Heart right ventricle (tissue), 16 donors: ENCODE results near the gene SRGAP1. TPM values are rescaled to one million over a fixed set of nuclear protein-coding genes. Genes with fewer than 3 reads are reported as not detected.

ENCODE experiments used
- ATAC-seq, 8 donors: fragments of 200-7000 bp; cut with Tn5 transposase; one replicate each; pipeline ENCODE4 v1.9.1; 2020; ENCODE audit warnings: mild to moderate bottlenecking in 8 of 8, moderate library complexity in 8 of 8, moderate number of reproducible peaks in 1 of 8
- DNase-seq, 2 donors: peaks; one replicate each; pipeline ENCODE4 v3.0.0-alpha.2; 2020
- H3K27ac ChIP-seq, 10 donors: fragments of 200-600 bp; sonication (generic) in 2 of 10; one replicate each; pipeline versions ENCODE4 v1.5.0 to v1.8.0; 2020 to 2022; ENCODE audit warnings: mild to moderate bottlenecking in 3 of 10
- H3K27me3 ChIP-seq, 7 donors: fragments of 200-600 bp; one replicate each; pipeline ENCODE4 v1.8.0; 2021 to 2022; ENCODE audit warnings: mild to moderate bottlenecking in 2 of 7
- H3K36me3 ChIP-seq, 9 donors: fragments of 200-600 bp; sonication (generic) in 1 of 9; one replicate each; pipeline versions ENCODE4 v1.5.0 to v1.8.0; 2020 to 2022; ENCODE audit warnings: mild to moderate bottlenecking in 2 of 9
- H3K4me1 ChIP-seq, 9 donors: fragments of 200-600 bp; sonication (generic) in 1 of 9; one replicate each; pipeline versions ENCODE4 v1.5.0 to v1.8.0; 2020 to 2022; ENCODE audit warnings: mild to moderate bottlenecking in 4 of 9
- H3K4me3 ChIP-seq, 10 donors: fragments of 200-600 bp; sonication (generic) in 2 of 10; one replicate each; pipeline versions ENCODE4 v1.5.0 to v1.8.0; 2020 to 2022; ENCODE audit warnings: mild to moderate bottlenecking in 7 of 10, moderate library complexity in 2 of 10
- H3K9me3 ChIP-seq, 11 donors: fragments of 200-600 bp in 10 of 11; sonication (generic) in 2 of 11; one replicate each; pipeline versions ENCODE4 v1.5.0 to v1.8.0; 2013 to 2022; ENCODE audit warnings: mild to moderate bottlenecking in 2 of 11, control low read depth in 1 of 11, moderate library complexity in 1 of 11
- WGBS, 2 donors: extraction: QIAGEN DNeasy Blood & Tissue Kit; methylation state at CpG; one replicate each; pipeline ENCODE4 v1.1.7; 2013; ENCODE audit warnings: inconsistent platforms in 1 of 2; 5-methylcytosine and 5-hydroxymethylcytosine counted together
- intact Hi-C, 10 donors: fragments of 100-400 bp; cut with DNase I; formaldehyde crosslinking; loops; one replicate each; pipeline versions ENCODE4 v1.11.1 to v1.14.2; 2022
- polyA plus RNA-seq, 2 donors: library from polyadenylated mRNA; stranded (reverse); fragments of 200-250 nt; gene quantifications; one replicate each; pipeline ENCODE4 v1.2.3, GENCODE V29; 2013
- total RNA-seq, 10 donors: library from RNA; stranded (reverse); fragmentation: NEBNext Ultra II Directional in 3 of 10; extraction: Animal tissue kit (Norgen Biotek cat#: 25700) in 3 of 10; gene quantifications; one replicate each; pipeline versions ENCODE4 v1.2.1 to v1.2.4, GENCODE V29; 2021 to 2023
- TF ChIP-seq, protein P1 (sequence below), 9 donors: fragments of 200-600 bp; sonication (generic) in 2 of 9; IDR thresholded peaks; one replicate each; pipeline versions ENCODE4 v1.5.0 to v1.8.0; 2021 to 2022; ENCODE audit warnings: antibody characterized with exemption in 9 of 9, mild to moderate bottlenecking in 5 of 9, moderate library complexity in 1 of 9
- donor health status: Arrhythmogenic right ventricular cardiomyopathy.
- donor health status: ischemic (EF 13 %, LVEDD 7.1; RV severe dilation, severe dysfunction).
- donor health status: healthy with polysubstance abuse.
- donor health status: DM: no; HTN: yes; CAD: no.
- donor health status: DM: no; HTN: no; CAD: no.
- donor health status: ischemic (EF 25% LVEDD 6.9; RV normal size, moderate dysfunction).
- donor health status: ischemic (EF 25% LVEDD 5.7; RV mildly dilated, moderate dysfunction).
- donor health status: healthy.
- donor health status: DM: yes; HTN: yes; CAD: no.
- donor health status: Ischemic cardiomyopathy.
- donor health status: ischemic (EF 35%, LVEDD 5.7; RV mildly dilated, moderate dysfunction).
- donor health status: nonischemic (EF 11% LVEDD 7.7; RV severe dilation, severe dysfunction).
- donor health status: DM: yes; HTN: yes; CAD: no.
- donor health status: PGD.
- donor health status: ischemic (EF 29% LVEDD 5.4; RV normal size, mild dysfunction).
- donor health status: nonischemic (EF 23%, LVEDD 6.1; RV moderate dilation, normal function).

Gene SRGAP1
- total and polyA plus RNA-seq, 12 donors = 1.3 to 6.4 (median 3.6) TPM

DNA sequence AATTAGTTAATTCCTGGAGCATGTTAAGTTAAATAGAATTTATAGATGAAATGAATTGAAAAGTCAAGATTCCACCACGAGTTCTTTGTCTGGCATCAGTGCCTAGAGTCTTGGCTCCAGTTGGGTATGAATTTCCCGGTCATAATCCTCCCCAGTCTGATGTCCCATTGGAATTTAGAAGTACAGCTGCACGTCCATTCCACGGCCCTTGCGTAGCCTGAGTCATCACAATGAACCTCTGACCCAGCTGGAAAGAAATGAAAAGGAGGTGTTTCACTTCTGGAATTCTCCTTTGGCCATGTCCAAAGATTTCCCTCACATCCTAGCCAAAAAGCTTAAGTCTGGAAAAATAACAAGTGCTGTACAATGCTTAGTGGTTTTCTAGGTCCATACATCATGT is 254.9 kb downstream of the SRGAP1 start:
- Histone ChIP-seq H3K36me3 (peaks cover 0 to 6% (median 0%) of the 10 kb centered on the region in 9 donors), H3K4me3 (no peak overlapping the region), H3K27me3 (no peaks in the 10 kb centered on the region), H3K4me1 (peaks cover 0 to 45% (median 15%) of the 10 kb centered on the region in 9 donors), H3K27ac (peak overlapping the region in 4 of 10 donors; percentile 9 to 65 (median 32)), H3K9me3 (no peaks in the 10 kb centered on the region)
- intact Hi-C loops = loop anchor here in 2 of 10 donors (10.0 kb wide), 2 partner anchors 125 to 255 kb away; partner anchors contain the start of genes KICS2 (in 1 of the 2) and SRGAP1 (in 1 of the 2)
- peak in 1 of 2 donors; percentile 34 for DNase-seq
- peak; percentile 59 to 89 (median 84) for ATAC-seq
- 49 to 59% methylated on average over 5 of the region's 5 CpGs for WGBS, 2 donors
- TF ChIP-seq, protein P1, sequence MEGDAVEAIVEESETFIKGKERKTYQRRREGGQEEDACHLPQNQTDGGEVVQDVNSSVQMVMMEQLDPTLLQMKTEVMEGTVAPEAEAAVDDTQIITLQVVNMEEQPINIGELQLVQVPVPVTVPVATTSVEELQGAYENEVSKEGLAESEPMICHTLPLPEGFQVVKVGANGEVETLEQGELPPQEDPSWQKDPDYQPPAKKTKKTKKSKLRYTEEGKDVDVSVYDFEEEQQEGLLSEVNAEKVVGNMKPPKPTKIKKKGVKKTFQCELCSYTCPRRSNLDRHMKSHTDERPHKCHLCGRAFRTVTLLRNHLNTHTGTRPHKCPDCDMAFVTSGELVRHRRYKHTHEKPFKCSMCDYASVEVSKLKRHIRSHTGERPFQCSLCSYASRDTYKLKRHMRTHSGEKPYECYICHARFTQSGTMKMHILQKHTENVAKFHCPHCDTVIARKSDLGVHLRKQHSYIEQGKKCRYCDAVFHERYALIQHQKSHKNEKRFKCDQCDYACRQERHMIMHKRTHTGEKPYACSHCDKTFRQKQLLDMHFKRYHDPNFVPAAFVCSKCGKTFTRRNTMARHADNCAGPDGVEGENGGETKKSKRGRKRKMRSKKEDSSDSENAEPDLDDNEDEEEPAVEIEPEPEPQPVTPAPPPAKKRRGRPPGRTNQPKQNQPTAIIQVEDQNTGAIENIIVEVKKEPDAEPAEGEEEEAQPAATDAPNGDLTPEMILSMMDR (IDR thresholded peaks at IDR 0.05) = no peak

DNA sequence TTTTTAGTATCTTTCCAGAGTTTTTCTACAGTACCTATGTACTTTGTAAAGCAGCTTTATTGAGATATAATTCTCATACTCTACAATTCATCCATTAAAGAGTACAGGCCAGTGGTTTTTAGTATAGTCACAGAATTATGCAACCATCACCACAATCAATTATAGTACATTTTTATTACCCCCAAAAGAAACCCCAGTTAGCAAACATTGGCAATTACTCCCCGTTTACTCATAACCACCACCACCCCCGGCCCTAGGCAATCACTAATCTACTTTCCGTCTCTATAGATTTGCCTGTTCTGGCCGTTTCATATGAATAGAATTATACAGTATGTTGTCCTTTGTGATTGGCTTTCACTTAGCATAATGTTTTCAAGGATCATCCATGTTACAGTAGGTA is 257.8 kb downstream of the SRGAP1 start:
- peaks cover 0 to 32% (median 15%) of the 10 kb centered on the region in 9 donors for H3K4me1 ChIP-seq
- peaks cover 0 to 3% (median 0%) of the 10 kb centered on the region in 9 donors for H3K36me3 ChIP-seq
- H3K27me3 ChIP-seq = no peaks in the 10 kb centered on the region
- no peaks in the 10 kb centered on the region for H3K9me3 ChIP-seq
- ATAC-seq = no peak
- intact Hi-C loops = no loop called here
- no peak for DNase-seq
- no peak overlapping the region for H3K27ac ChIP-seq
- no peak overlapping the region for H3K4me3 ChIP-seq
- TF ChIP-seq, protein P1 (IDR thresholded peaks at IDR 0.05) = no peak
- 93 to 98% methylated on average over 4 of the region's 4 CpGs for WGBS, 2 donors

DNA sequence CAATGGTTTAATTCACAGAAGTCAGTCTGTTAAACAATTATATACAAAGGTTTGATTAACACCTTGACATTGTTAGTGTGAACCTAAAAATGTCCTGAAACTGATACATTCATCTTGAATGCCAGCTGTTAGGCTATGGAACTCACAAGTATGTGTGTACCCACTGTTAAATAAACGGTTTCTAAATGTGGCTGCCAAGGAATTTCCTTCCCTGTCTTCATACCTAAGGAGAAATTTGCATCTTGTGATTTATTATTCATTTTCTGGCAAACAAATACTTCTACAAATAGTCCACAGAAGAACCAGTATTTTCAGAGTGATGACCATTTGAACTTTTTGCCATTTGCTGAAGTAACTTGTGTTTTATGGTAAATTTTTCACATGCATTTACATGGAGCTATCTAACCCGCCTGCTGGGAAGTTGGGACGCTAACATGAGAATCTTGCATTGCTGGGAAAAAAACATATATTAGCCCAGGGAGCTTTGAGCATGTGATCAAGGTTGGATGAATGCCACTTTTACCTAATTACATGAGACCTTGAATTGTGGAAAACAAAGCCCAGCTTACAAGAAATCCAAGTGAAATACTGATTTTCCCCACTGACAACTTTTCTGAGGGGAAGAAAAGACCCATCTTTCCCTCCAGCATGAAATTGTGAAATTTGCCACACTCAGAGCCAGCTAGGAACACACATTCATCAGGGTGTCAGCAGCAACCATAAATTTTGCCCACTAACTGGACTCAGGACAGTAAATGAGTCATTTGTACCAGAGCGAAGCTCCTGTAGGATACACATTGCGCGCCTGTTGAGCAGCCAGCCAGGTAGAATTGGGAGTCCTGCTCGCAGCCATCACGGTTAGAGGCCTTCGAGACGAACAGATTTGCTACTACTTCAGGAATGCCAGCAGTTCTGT is 259.6 kb downstream of the SRGAP1 start:
- H3K4me1 ChIP-seq = peaks cover 0 to 15% (median 3%) of the 10 kb centered on the region in 9 donors
- TF ChIP-seq, protein P1 (IDR thresholded peaks at IDR 0.05) = no peak
- intact Hi-C loops = no loop called here
- peaks cover 0 to 6% (median 0%) of the 10 kb centered on the region in 9 donors for H3K36me3 ChIP-seq
- no peak overlapping the region for H3K27ac ChIP-seq
- DNase-seq = no peak
- no peaks in the 10 kb centered on the region for H3K9me3 ChIP-seq
- H3K4me3 ChIP-seq = no peak overlapping the region
- no peaks in the 10 kb centered on the region for H3K27me3 ChIP-seq
- no peak for ATAC-seq
- WGBS, 2 donors = 91 to 96% methylated on average over 10 of the region's 10 CpGs

DNA sequence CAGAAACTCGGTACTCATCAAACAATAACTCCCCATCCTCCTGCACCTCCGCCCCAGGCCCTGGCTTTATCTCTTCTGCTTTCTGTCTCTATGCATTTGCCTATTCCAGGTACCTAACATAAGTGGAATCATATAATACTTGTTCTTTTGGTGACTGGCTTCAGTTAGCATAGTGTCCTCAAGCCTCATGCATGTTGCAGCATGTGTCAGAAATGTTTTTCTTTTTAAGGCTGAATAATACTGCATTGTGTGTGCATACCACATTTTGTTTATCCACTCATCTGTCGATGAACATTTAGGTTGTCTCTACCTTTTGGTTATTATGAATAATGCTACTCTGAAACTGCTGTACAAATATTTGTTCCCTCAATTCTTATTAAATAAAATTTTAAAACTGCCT is 260.5 kb downstream of the SRGAP1 start:
- H3K4me3 ChIP-seq = no peak overlapping the region
- DNase-seq = no peak
- peaks cover 0 to 16% (median 0%) of the 10 kb centered on the region in 9 donors for H3K36me3 ChIP-seq
- no peak overlapping the region for H3K27ac ChIP-seq
- H3K9me3 ChIP-seq = no peaks in the 10 kb centered on the region
- peaks cover 0 to 5% (median 0%) of the 10 kb centered on the region in 9 donors for H3K4me1 ChIP-seq
- TF ChIP-seq, protein P1 (IDR thresholded peaks at IDR 0.05) = no peak
- 94 to 97% methylated on average over 3 of the region's 3 CpGs for WGBS, 2 donors
- H3K27me3 ChIP-seq = no peaks in the 10 kb centered on the region
- intact Hi-C loops = no loop called here
- no peak for ATAC-seq
